ENCODE measurements around the gene LAPTM5. TPM values are rescaled to one million over a fixed set of nuclear protein-coding genes. Genes with fewer than 3 reads are reported as not detected.

The LAPTM5 gene
- total and polyA plus RNA-seq, 2 of the 8 experiments (the other 6 are each of a cell fraction or from before 2014, with no cell fraction given), result 0.37 to 1.4 TPM

DNA sequence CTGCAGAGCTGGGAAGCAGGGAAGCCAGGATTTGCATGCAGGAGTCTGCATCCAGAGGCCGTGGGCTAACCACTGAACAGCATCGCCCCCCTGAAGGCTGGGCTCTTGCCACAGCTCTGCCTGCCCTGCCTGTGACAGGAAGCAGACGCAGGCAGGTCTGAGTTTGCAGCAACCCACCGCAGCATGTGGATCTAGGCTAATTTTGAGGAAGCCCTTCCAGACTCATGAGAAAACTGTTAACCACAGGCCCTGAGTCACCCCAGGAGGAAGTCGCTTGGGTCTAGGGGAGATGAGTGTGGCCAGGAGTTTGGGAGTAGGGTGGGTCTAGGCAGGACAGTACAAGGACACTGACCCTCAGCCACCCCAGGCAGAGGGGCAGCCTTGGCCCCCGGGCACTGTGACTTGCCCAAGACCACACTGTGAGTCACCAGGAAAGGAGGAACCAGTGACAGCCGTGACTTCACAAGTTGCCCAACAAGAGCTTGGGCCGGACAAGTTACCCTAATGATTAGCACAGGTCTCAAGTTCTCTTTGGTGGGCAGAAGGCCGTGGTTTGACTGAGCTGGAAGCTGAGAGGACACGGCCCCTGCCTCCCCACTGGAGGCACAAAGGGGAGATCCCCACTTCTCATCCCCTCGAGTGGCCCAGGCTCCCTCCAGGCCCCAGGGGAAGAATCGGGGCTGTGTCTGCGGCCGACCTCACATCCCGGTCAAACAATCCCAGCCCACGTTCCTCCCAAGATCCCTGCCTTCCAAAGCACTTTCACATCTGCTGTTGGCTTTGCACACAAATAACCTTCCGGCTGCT, 826 bp downstream of the LAPTM5 start:
- POLR2A ChIA-PET (ENCODE audit: partially characterized antibody), result no interaction called here
- Histone ChIP-seq H3K27me3 (replicated peaks in 1 of 4; ENCODE audit: control insufficient read depth in 3 of 4, extremely low read depth in 1 of 4, insufficient read depth in 3 of 4, low read length in 3 of 4) (no peaks in the 10 kb centered on the region), H4K20me1 (replicated peaks in 1 of 2; ENCODE audit: control insufficient read depth in 1 of 2, insufficient read depth in 2 of 2, low read length in 2 of 2) (no peaks in the 10 kb centered on the region), H3K79me1 (ENCODE audit: low read depth, low read length) (no peaks in the 10 kb centered on the region), H2AK5ac (ENCODE audit: low read depth, low read length) (no peak overlapping the region), H2BK5ac (ENCODE audit: low read depth, low read length) (no peak overlapping the region), H3K9ac (replicated peaks in 1 of 4; ENCODE audit: extremely low read depth in 1 of 4, low read depth in 3 of 4, low read length in 3 of 4) (no peak overlapping the region), H4K8ac (ENCODE audit: extremely low read depth, insufficient read depth, low read length) (peak overlapping the region; percentile 72; the same call in 1 of the 2 replicates), H3K4me1 (replicated peaks in 1 of 4; ENCODE audit: control insufficient read depth in 3 of 4, insufficient read depth in 4 of 4, low read length in 3 of 4) (peaks cover 0 to 10% (median 4%) of the 10 kb centered on the region in 4 experiments; a peak in 4 of 7 replicates), H3K4me3 (ENCODE audit: extremely low read depth in 1 of 4, insufficient read depth in 2 of 4, low read depth in 3 of 4, low read length in 4 of 4) (no peak overlapping the region), H3K4me2 (ENCODE audit: insufficient read depth in 1 of 2, low read depth in 2 of 2, low read length in 2 of 2) (no peak overlapping the region), H3K18ac (ENCODE audit: extremely low read depth, low read length) (0 out of 2 replicates have a peak overlapping the region, but pooled peaks have one; percentile 4), H3K23me2 (ENCODE audit: low read depth, low read length) (no peaks in the 10 kb centered on the region), H3K56ac (replicated peaks; ENCODE audit: insufficient read length, low read depth, low read length) (no peak overlapping the region), H2BK120ac (replicated peaks; ENCODE audit: low read depth, low read length) (no peak overlapping the region), H3K36me3 (ENCODE audit: control insufficient read depth in 2 of 4, insufficient read depth in 4 of 4, low read length in 3 of 4) (no peaks in the 10 kb centered on the region), H3K14ac (ENCODE audit: insufficient read length) (no peak overlapping the region), H2AFZ (ENCODE audit: low read length) (no peak overlapping the region), H3K4ac (replicated peaks; ENCODE audit: insufficient read length, low read depth, low read length) (no peak overlapping the region), H4K5ac (ENCODE audit: insufficient read length, low read depth, low read length) (no peak overlapping the region), H2BK20ac (ENCODE audit: low read length) (no peak overlapping the region), H3K79me2 (ENCODE audit: control insufficient read depth in 1 of 2, insufficient read depth in 2 of 2, low read length in 2 of 2) (no peaks in the 10 kb centered on the region), H2BK15ac (ENCODE audit: low read length) (no peak overlapping the region), H3K23ac (ENCODE audit: insufficient read length) (no peak overlapping the region), H3K27ac (ENCODE audit: low read depth, low read length) (no peak overlapping the region; the same call in 1 of the 2 replicates), H3K9me3 (ENCODE audit: insufficient read depth in 2 of 2, low read depth in 1 of 2, low read length in 1 of 2) (no peaks in the 10 kb centered on the region), H2BK12ac (ENCODE audit: low read depth, low read length) (0 out of 2 replicates have a peak overlapping the region, but pooled peaks have one; percentile 2), H4K91ac (replicated peaks; ENCODE audit: insufficient read length, low read length) (no peak overlapping the region)
- DNase-seq (ENCODE audit: low read depth in 1 of 2, low spot score in 2 of 2) (no peak), FAIRE-seq (no peak)
- CTCF ChIA-PET (ENCODE audit: partially characterized antibody), result interaction anchor here (0.6 to 55.1 kb wide), 3 partner anchors 9 to 1989 kb away, joined by 3 to 1640 read pairs (median 1640); partner anchors contain the start of genes LAPTM5 and MATN1
- 84% methylated on average over 17 of the region's 17 CpGs; no CpG with 5 or more reads in 1 of the 2 experiments for WGBS, 2 experiments (ENCODE audit: extremely low coverage in 1 of 2, insufficient coverage in 1 of 2, insufficient read length in 1 of 2, insufficient replicate concordance in 2 of 2, low coverage in 1 of 2, low lambda C conversion rate in 2 of 2, missing lambda C conversion rate in 1 of 2)
- no peak for TF ChIP-seq TBP (IDR thresholded peaks at IDR 0.05; ENCODE audit: low read depth, low read length)
- no peak for TF ChIP-seq YY1 (IDR thresholded peaks at IDR 0.05; ENCODE audit: low read depth, low read length)
- TF ChIP-seq HDAC6 (IDR thresholded peaks at IDR 0.05; ENCODE audit: low read depth, low read length), result no peak
- no peak for TF ChIP-seq FOSL1 (IDR thresholded peaks at IDR 0.05; ENCODE audit: insufficient read depth, low read depth, low read length)
- no peak for TF ChIP-seq TEAD4 (IDR thresholded peaks at IDR 0.05; ENCODE audit: low read depth, low read length)
- no peak for TF ChIP-seq MAFK (IDR thresholded peaks at IDR 0.05; ENCODE audit: low read depth, low read length)
- TF ChIP-seq SIX5 (IDR thresholded peaks at IDR 0.05; ENCODE audit: low read depth, low read length), result no peak
- no peak for TF ChIP-seq SIRT6 (IDR thresholded peaks at IDR 0.05; ENCODE audit: low read length)
- TF ChIP-seq CHD1 (IDR thresholded peaks at IDR 0.05; ENCODE audit: low read depth, low read length), result no peak
- TF ChIP-seq ATF3 (IDR thresholded peaks at IDR 0.05; ENCODE audit: insufficient read depth, low read depth, low read length), result no peak
- TF ChIP-seq RBBP5 (IDR thresholded peaks at IDR 0.05; ENCODE audit: borderline replicate concordance, low read depth, low read length), result no peak
- TF ChIP-seq KDM1A (IDR thresholded peaks at IDR 0.05; ENCODE audit: borderline replicate concordance, low read length), result no peak
